PFSK-1 (cell line): Measurements from ENCODE around the gene ASPHD2.

Experiments used
- FOXP2 ChIP-seq: optimal IDR thresholded peaks from 2 replicates; pipeline ENCODE3; 2011; ENCODE audit warnings: borderline replicate concordance, control low read depth, inconsistent platforms; ENCODE audit not compliant: insufficient read depth; ENCODE audit errors: extremely low read length, extremely low read depth
- POLR2AphosphoS5 ChIP-seq: IDR thresholded peaks from 2 replicates; pipeline ENCODE4 v1.6.1; 2012; ENCODE audit warnings: low read depth, mild to moderate bottlenecking, control low read depth, low read length, moderate library complexity
- REST ChIP-seq, 2 experiments: IDR thresholded peaks; 2 replicates each; pipeline versions ENCODE4 v1.6.1 to v1.8.0; 2011 to 2012; ENCODE audit warnings: low read depth in 2 of 2, low read length in 2 of 2, control low read depth in 1 of 2, inconsistent platforms in 1 of 2, mild to moderate bottlenecking in 1 of 2, moderate library complexity in 1 of 2; ENCODE audit not compliant: insufficient read depth in 1 of 2
- SIN3A ChIP-seq: IDR thresholded peaks from 2 replicates; pipeline ENCODE4 v1.6.1; 2012; ENCODE audit warnings: mild to moderate bottlenecking, low read length, moderate library complexity, borderline replicate concordance; ENCODE audit not compliant: insufficient read depth
- TAF1 ChIP-seq: IDR thresholded peaks from 2 replicates; pipeline ENCODE4 v1.6.1; 2012; ENCODE audit warnings: low read length, control low read depth, borderline replicate concordance; ENCODE audit not compliant: insufficient read depth

DNA sequence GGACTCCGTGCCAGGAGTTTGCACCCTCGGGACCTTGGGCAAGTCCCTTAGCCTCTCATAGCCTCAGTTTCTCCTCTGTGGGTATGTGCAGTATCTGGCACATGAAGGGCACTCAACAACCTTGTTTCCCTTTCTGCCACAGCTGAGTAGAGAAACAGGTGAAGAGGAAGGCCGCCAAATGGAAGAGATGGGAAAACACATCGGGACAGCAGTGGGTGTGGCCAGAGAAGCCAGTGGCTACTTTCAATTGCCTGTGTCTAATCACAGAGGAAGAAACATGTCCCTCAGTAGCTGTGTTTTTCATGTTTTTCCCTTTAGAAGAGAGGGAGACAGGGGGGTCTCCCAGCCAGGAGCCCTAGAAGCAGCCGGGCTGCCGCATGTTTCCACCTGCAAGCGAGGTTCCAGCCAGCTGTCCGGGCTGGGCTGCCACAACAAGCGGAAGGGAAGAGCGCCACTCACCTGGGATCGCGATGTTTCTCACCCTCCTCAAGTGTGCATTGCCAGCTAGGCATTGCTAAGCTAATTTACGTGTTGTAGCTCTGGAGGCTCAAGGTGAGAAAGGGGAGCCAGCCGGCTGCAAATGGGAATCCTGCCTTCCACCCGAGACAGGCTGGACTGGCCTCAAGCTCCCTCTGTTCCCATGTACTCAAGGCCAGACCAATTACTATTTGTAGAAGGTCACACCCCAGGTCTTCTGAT lies 16.7 kb downstream of the ASPHD2 start:
- TF ChIP-seq SIN3A (no peak), POLR2AphosphoS5 (no peak), REST (IDR thresholded peaks at IDR 0.05; ENCODE audit: insufficient read depth in 1 of 2, low read depth in 2 of 2, low read length in 2 of 2) (no peak), TAF1 (no peak), FOXP2 (no peak)
